B cell (primary cell): ENCODE data around the gene ANLN.

ENCODE experiments used
- EZH2 ChIP-seq: IDR thresholded peaks from 2 replicates; pipeline ENCODE4 v1.6.1; 2012; ENCODE audit warnings: borderline replicate concordance, low read depth, mild to moderate bottlenecking, moderate library complexity, low read length; ENCODE audit not compliant: insufficient read depth, poor library complexity, severe bottlenecking
- TF ChIP-seq, protein P1 (sequence below): fragments of 200-600 bp; IDR thresholded peaks from one replicate; pipeline ENCODE4 v1.8.0; 2022; ENCODE audit warnings: antibody characterized with exemption, mild to moderate bottlenecking

DNA sequence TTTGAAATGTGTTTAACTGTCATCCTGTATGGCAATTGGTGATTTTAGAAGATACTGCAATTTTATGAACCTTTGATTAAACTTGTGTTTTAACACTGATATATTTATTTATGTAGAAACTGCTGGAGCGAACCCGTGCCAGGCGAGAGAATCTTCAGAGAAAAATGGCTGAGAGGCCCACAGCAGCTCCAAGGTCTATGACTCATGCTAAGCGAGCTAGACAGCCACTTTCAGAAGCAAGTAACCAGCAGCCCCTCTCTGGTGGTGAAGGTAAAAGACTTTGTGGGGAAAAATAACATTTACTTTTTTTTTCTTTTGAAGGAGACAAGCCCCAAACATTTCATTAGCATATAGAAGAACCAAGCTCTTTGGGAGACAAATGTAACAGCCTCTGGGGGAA lies 6.5 kb downstream of the ANLN start:
- TF ChIP-seq, protein P1, sequence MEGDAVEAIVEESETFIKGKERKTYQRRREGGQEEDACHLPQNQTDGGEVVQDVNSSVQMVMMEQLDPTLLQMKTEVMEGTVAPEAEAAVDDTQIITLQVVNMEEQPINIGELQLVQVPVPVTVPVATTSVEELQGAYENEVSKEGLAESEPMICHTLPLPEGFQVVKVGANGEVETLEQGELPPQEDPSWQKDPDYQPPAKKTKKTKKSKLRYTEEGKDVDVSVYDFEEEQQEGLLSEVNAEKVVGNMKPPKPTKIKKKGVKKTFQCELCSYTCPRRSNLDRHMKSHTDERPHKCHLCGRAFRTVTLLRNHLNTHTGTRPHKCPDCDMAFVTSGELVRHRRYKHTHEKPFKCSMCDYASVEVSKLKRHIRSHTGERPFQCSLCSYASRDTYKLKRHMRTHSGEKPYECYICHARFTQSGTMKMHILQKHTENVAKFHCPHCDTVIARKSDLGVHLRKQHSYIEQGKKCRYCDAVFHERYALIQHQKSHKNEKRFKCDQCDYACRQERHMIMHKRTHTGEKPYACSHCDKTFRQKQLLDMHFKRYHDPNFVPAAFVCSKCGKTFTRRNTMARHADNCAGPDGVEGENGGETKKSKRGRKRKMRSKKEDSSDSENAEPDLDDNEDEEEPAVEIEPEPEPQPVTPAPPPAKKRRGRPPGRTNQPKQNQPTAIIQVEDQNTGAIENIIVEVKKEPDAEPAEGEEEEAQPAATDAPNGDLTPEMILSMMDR, result no peak
- TF ChIP-seq EZH2, result no peak
